Measurements from ENCODE around the gene EFHD2. TPM values are rescaled to one million over a fixed set of nuclear protein-coding genes. Genes with fewer than 3 reads are reported as not detected.
A peak's percentile ranks its signal among the peaks of the same experiment; 100 is the strongest.
"Not testable (repeated sequence)": the region's sequence is repeated elsewhere in the genome, so short reads cannot be mapped to it uniquely, and the experiment has no call there.

Gene EFHD2
- total and polyA plus RNA-seq, 8 donors: 11.9 to 107 (median 18.2) TPM

DNA sequence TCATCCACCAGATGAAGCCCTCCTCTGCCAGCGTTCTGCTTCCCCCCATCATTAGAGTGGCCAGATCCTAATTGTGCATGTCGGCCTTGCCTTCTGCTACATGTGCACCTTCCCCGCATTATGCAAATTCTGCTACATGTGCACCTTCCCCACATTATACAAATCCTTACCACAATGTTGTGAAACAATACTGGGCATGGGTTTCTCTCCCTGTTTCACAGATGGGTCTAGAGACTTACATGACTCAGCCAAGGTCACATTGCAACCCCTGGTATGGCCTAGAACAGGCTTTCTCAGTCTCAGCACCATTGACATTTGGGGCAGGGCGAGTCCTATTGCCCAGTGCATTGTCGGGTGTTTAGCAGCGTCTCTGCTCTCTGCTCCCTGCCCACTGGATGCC lies 45.8 kb downstream of the EFHD2 start:
- Histone ChIP-seq H3K9me3 (no peaks in the 10 kb centered on the region), H3K4me3 (no peak overlapping the region), H3K36me3 (no peaks in the 10 kb centered on the region), H3K4me1 (peaks cover 0 to 9% of the 10 kb centered on the region in 2 donors), H3K27ac (no peak overlapping the region), H3K27me3 (no peaks in the 10 kb centered on the region)
- DNase-seq: no peak
- intact Hi-C loops (cut with DNase I): no loop called here
- peak; percentile 30 for ATAC-seq
- TF ChIP-seq, protein P1, sequence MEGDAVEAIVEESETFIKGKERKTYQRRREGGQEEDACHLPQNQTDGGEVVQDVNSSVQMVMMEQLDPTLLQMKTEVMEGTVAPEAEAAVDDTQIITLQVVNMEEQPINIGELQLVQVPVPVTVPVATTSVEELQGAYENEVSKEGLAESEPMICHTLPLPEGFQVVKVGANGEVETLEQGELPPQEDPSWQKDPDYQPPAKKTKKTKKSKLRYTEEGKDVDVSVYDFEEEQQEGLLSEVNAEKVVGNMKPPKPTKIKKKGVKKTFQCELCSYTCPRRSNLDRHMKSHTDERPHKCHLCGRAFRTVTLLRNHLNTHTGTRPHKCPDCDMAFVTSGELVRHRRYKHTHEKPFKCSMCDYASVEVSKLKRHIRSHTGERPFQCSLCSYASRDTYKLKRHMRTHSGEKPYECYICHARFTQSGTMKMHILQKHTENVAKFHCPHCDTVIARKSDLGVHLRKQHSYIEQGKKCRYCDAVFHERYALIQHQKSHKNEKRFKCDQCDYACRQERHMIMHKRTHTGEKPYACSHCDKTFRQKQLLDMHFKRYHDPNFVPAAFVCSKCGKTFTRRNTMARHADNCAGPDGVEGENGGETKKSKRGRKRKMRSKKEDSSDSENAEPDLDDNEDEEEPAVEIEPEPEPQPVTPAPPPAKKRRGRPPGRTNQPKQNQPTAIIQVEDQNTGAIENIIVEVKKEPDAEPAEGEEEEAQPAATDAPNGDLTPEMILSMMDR (IDR thresholded peaks at IDR 0.05): no peak

DNA sequence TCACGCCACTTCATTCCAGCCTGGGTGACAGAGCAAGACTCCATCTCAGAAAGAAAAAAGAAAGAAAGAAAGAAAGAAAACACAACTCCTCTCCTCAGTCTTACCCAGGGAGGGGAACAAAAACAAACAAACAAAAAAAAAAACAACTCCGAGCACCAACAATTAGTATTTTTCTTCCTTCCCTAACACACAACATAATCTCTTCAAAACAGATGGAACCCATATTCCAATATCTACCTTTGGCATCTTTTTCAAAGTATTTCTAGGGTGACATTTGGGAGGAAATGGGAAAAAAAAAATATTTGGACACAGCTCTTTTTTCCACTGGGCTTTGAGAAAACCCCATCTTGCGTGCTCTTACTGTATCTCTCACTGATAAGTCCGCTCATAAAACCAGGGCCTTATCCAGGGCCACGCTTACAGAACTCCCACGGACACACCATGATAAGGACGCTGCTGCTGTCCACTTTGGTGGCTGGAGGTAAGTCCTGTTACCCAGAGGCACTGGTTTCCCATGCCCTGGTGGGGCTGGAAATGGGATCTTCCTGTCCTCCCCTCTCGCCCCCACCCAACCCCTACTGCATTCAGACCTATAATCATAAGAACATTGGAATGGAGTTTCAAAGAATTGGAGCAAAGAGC lies 46.7 kb downstream of the EFHD2 start, which contains the start of gene CELA2A:
TSS of gene CELA2A (plus strand) at position 420 of the 642 bp plus-strand sequence. CDS start at position 442, 22 bp downstream.
- ATAC-seq: no peak
- peaks cover 0 to 9% of the 10 kb centered on the region in 2 donors for H3K4me1 ChIP-seq
- H3K36me3 ChIP-seq: no peaks in the 10 kb centered on the region
- DNase-seq: no peak
- H3K27me3 ChIP-seq: no peaks in the 10 kb centered on the region
- no peak within 1 kb of the TSS for H3K27ac ChIP-seq
- no peaks in the 10 kb centered on the region for H3K9me3 ChIP-seq
- no peak within 1 kb of the TSS for H3K4me3 ChIP-seq
- TF ChIP-seq, protein P1 (IDR thresholded peaks at IDR 0.05): no peak
- intact Hi-C loops (cut with DNase I): no loop called here

DNA sequence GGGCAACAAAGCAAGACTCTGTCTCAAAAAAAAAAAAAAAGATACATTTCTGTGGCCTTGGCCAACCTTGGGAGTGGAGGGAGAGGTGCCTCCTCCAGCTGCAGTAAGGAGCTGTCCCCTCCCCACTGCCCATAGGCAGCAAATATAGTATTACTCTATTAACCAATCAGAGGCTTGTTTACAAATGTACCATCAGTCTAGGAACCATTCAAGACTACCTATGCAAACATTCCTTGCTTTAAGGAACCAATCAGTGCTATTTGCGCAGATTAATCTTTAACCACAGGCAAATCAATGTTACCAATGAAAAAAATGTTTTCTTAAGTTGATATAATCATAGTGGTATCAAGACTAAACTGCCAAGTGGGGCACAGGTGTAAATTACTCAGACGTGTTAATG lies 47.9 kb downstream of the EFHD2 start:
- Histone ChIP-seq H3K27ac (no peak overlapping the region), H3K4me3 (no peak overlapping the region), H3K27me3 (no peaks in the 10 kb centered on the region), H3K36me3 (no peaks in the 10 kb centered on the region), H3K4me1 (peaks cover 0 to 9% of the 10 kb centered on the region in 2 donors), H3K9me3 (no peaks in the 10 kb centered on the region)
- intact Hi-C loops (cut with DNase I): no loop called here
- ATAC-seq (no peak), DNase-seq (no peak)
- TF ChIP-seq, protein P1 (IDR thresholded peaks at IDR 0.05): no peak

DNA sequence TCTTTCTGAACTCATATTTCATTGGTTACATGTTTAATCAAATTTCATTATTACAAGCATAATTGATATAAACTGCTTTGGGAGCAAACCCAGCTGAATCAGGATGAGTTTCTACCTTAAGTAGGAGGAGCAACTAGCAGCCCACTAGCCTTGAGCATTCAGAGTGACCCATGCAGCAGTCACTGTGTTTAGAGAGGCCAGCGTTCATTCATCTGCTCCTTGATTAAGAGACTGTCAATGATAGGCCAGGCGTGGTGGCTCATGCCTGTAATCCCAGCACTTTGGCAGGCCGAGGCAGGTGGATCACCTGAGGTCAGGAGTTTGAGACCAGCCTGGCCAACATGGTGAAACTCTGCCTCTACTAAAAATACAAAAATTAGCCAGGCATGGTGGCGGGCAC lies 48.7 kb downstream of the EFHD2 start:
- ATAC-seq; H3K27ac ChIP-seq; H3K27me3 ChIP-seq; H3K9me3 ChIP-seq; intact Hi-C loops (cut with DNase I); H3K36me3 ChIP-seq; H3K4me1 ChIP-seq; H3K4me3 ChIP-seq; DNase-seq: not testable (repeated sequence)

DNA sequence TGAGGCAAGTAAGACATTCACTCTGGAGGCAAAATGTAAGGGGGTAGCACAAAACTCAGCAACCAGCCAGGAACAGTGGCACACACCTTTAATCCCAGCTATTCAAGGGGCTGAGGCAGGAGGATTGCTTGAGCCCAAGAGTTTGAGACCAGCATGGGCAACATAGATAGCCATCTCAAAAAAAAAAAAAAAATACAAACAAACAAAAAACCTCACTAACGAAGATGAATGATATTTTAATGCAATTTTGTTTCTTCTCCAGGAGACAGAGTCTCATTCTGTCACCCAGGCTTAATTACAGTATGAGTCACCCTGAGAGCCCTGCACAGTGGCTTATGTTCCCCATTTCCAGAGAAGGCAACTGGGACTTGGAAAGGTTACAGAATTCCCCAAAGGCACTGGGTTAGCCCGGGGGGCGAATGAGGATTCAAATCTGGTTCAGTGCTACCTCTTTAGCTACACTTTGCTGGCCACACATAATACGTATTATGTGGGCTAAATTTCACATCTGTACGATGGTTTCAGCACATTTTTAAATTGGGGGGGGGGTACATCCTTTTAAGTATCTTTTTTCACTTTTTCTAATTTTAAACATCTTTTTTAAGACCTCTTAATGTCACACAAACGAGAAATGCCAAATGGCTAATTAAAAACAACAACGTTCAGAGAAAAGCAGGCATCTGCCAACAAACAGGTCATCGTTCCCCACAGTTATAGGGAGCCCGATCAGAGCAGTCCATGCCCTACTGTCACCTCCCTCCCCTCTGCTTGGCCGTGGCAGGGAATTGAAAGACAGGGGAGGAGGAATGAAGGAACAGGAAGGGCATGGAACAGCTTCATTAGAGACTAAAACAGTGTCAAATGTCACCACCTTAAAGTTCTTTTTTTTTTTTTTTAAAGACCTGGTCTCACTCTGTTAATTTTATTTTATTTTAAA lies 50.4 kb downstream of the EFHD2 start:
- no peak for DNase-seq
- Histone ChIP-seq H3K27me3 (no peaks in the 10 kb centered on the region), H3K4me3 (no peak overlapping the region), H3K4me1 (peaks cover 0 to 9% of the 10 kb centered on the region in 2 donors), H3K9me3 (no peaks in the 10 kb centered on the region), H3K27ac (no peak overlapping the region), H3K36me3 (no peaks in the 10 kb centered on the region)
- TF ChIP-seq, protein P1 (IDR thresholded peaks at IDR 0.05): no peak
- peak; percentile 38 for ATAC-seq
- intact Hi-C loops (cut with DNase I): no loop called here
